ENCODE data around the gene POLE.

- TF ChIP-seq POLR2A (IDR thresholded peaks at IDR 0.05; ENCODE audit: extremely low read depth, insufficient read length) (no peak), MYC (IDR thresholded peaks at IDR 0.05; ENCODE audit: low read depth, low read length) (no peak)
- TF ChIP-seq, protein P1, sequence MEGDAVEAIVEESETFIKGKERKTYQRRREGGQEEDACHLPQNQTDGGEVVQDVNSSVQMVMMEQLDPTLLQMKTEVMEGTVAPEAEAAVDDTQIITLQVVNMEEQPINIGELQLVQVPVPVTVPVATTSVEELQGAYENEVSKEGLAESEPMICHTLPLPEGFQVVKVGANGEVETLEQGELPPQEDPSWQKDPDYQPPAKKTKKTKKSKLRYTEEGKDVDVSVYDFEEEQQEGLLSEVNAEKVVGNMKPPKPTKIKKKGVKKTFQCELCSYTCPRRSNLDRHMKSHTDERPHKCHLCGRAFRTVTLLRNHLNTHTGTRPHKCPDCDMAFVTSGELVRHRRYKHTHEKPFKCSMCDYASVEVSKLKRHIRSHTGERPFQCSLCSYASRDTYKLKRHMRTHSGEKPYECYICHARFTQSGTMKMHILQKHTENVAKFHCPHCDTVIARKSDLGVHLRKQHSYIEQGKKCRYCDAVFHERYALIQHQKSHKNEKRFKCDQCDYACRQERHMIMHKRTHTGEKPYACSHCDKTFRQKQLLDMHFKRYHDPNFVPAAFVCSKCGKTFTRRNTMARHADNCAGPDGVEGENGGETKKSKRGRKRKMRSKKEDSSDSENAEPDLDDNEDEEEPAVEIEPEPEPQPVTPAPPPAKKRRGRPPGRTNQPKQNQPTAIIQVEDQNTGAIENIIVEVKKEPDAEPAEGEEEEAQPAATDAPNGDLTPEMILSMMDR (IDR thresholded peaks at IDR 0.05; ENCODE audit: low read depth, low read length): no peak
Observed at GRCh38 chr12:132715874-132716273, 28.7 kb upstream of the POLE start.
